Activated gamma-delta T cell treated with Interleukin-2 at 50 U/mL for 16 hours (primary cell): Measurements from ENCODE around the gene WDR45B.

Source experiments
- DNase-seq: peaks from one replicate; pipeline ENCODE4 v3.0.0-alpha.2; 2020

The WDR45B gene

GRCh38 chr17:82648165-82648668 is at the start of gene WDR45B:
TSS of gene WDR45B (minus strand) at chr17:82648444. CDS start at chr17:82648340, 104 bp downstream.
- peak; percentile 86 for DNase-seq

GRCh38 chr17:82697808-82698064 is 49.5 kb upstream of the WDR45B start:
- DNase-seq: no peak

- DNase-seq: no peak
Observed at GRCh38 chr17:82696916-82697807, 48.9 kb upstream of the WDR45B start.

- DNase-seq: no peak
Observed at GRCh38 chr17:82696259-82696658, 48.0 kb upstream of the WDR45B start.

- DNase-seq: no peak
Observed at GRCh38 chr17:82694647-82695046, 46.4 kb upstream of the WDR45B start.

GRCh38 chr17:82693168-82693867 is 45.1 kb upstream of the WDR45B start:
- DNase-seq: no peak

GRCh38 chr17:82692268-82692667 is 44.0 kb upstream of the WDR45B start:
- no peak for DNase-seq

GRCh38 chr17:82691714-82692113 is 43.5 kb upstream of the WDR45B start:
- no peak for DNase-seq

- no peak for DNase-seq
Observed at GRCh38 chr17:82690786-82691489, 42.7 kb upstream of the WDR45B start.

GRCh38 chr17:82689077-82689476 is 40.8 kb upstream of the WDR45B start:
- DNase-seq: no peak

GRCh38 chr17:82687871-82688270 is 39.6 kb upstream of the WDR45B start:
- no peak for DNase-seq

- no peak for DNase-seq
Observed at GRCh38 chr17:82687375-82687861, 39.2 kb upstream of the WDR45B start.

- DNase-seq: no peak
Observed at GRCh38 chr17:82686366-82687324, 38.4 kb upstream of the WDR45B start.

- no peak for DNase-seq
Observed at GRCh38 chr17:82685291-82685690, 37.0 kb upstream of the WDR45B start.

- no peak for DNase-seq
Observed at GRCh38 chr17:82684228-82684841, 36.1 kb upstream of the WDR45B start.

- no peak for DNase-seq
Observed at GRCh38 chr17:82683534-82683933, 35.3 kb upstream of the WDR45B start.

GRCh38 chr17:82681547-82681946 is 33.3 kb upstream of the WDR45B start:
- DNase-seq: no peak

GRCh38 chr17:82679586-82680465 is 31.6 kb upstream of the WDR45B start:
- no peak for DNase-seq

GRCh38 chr17:82678265-82678891 is 30.1 kb upstream of the WDR45B start:
- no peak for DNase-seq

- no peak for DNase-seq
Observed at GRCh38 chr17:82677353-82677925, 29.2 kb upstream of the WDR45B start.
